Stimulated activated naive CD4-positive, alpha-beta T cell (primary cell): ENCODE results near the gene MAGEB4.
"Not testable (repeated sequence)": the region's sequence is repeated elsewhere in the genome, so short reads cannot be mapped to it uniquely, and the experiment has no call there.

ENCODE experiments used
- DNase-seq, 6 experiments: peaks; one replicate each; lab custom pipeline; 2025; lab: John Stamatoyannopoulos, UW

MAGEB4 gene, protein sequence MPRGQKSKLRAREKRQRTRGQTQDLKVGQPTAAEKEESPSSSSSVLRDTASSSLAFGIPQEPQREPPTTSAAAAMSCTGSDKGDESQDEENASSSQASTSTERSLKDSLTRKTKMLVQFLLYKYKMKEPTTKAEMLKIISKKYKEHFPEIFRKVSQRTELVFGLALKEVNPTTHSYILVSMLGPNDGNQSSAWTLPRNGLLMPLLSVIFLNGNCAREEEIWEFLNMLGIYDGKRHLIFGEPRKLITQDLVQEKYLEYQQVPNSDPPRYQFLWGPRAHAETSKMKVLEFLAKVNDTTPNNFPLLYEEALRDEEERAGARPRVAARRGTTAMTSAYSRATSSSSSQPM

GRCh38 chrX:30241724-30242415, at the start of gene MAGEB4:
TSS of gene MAGEB4 (plus strand) at chrX:30242000. CDS start at chrX:30242136, 136 bp downstream.
- DNase-seq = no peak

- DNase-seq = not testable (repeated sequence)
Observed at GRCh38 chrX:30193910-30194309, 47.9 kb upstream of the MAGEB4 start.

DNA sequence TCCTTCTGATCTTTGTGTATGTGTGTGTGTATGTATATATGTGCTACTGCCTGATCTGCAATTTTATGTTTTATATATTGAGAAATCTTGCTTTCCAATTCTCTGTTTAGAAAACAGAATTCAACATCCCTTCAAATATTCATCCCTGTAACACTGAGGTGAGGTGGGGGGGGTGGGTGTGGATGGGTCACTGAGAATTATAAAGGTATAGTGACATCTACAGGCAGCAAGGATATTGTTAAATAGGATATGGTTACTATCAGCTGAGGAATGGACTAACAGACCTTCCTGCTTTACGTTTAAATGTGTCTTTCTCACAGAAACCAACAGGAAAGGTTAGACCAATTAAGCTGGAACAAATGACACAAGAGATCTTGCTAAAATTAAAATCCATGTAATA, 45.5 kb upstream of the MAGEB4 start:
- no peak for DNase-seq

DNA sequence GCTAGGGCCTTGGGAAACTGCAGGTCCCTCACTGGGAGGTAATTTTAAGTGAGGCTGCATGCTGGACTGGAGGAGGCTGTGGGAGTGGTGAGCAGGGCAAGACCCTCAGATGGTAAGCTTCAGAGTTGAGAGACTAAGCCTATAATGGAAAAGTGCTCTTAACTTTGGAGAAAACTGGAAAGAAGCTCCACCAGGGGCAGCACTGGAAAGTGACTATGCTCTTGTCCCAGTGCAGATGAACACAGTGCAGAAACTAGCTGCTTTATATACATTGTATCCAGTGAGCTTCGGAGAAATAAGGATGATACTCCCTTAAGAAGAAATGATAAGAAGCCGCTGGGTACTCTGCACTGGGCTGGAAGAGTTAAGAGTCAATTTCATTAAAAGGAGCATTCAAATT, 29.6 kb upstream of the MAGEB4 start:
- no peak for DNase-seq

DNA sequence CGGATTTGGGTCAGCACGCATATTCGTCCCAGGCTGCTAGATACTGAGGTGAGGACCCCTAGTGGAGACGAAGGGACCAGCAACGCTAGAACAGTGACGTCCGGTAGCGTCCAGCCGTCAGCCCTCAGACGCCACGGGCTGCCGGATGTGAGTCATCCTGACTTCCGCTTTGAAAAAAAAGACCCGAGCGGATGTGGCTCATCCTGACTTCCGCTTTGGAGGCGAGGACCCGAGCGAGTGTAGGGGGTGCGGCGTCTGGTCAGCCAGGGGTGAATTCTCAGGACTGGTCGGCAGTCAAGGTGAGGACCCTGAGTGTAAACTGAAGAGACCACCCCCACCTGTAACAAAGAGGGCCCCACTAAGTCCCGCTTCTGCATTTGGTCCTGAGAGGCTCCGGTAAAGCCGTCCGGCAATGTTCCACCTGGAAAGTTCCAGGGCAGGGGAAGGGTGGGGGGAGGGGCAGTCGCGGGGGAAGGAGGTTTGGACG, 26.4 kb upstream of the MAGEB4 start, which contains the start of gene MAGEB2:
MAGEB2 (plus strand) TSS at position 207 of the 487 bp plus-strand sequence. CDS start 3,018 bp downstream, outside the sequence.
- DNase-seq = no peak

DNA sequence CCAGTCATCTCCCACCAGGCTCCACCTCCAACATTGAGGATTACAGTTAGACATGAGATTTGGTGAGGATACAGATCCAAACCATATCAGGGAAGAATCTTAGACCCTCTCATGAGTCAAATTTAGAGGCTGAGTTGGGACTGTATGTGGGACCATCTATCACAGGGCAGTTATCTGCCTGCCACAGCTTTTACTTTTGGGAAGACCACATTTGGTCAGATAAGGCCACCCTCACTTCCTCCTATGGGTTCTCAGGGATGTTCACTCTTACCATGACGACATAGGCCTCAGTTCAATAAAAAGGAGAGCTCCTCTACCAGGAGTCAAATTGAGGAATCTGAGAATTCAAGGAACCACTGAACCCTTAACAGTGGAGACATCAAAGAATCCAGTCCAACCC, 24.3 kb upstream of the MAGEB4 start:
- no peak for DNase-seq

DNA sequence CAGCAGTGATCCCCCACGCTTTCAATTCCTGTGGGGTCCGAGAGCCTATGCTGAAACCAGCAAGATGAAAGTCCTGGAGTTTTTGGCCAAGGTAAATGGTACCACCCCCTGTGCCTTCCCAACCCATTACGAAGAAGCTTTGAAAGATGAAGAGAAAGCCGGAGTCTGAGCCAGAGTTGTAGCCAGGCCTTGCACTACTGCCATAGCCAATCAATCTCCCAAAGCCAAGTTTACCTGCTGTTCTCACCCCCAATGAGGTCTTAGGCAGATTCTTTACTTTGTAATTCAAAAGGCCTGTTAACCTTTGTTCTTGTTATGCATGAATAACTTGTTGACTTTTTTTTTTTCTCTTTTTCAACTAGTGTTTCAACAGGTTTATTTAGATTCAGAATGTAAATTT, 22.4 kb upstream of the MAGEB4 start:
- no peak for DNase-seq

- DNase-seq = no peak
Observed at GRCh38 chrX:30220661-30221060, 21.1 kb upstream of the MAGEB4 start.

GRCh38 chrX:30224536-30224935, 17.3 kb upstream of the MAGEB4 start:
- no peak for DNase-seq

DNA sequence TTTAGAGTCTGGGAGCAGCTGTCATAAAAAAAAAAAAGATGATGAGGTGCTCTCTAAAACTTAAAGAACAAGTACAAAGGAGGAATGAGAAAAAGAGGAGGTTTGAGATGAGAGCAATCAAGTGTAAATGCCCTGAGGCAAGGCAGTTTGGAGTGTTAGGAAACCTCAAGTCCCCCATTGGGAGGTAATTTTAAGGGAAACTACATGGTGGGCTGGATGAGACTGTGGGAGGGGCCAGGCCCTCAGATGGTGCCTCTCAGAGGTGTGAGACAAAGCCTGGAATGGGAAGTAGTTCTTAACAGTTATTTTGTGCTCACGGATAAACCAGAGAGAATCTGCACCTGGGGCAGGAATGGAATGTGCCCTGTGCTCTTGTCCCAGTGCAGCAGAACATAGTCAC, 13.3 kb upstream of the MAGEB4 start:
- DNase-seq = no peak

DNA sequence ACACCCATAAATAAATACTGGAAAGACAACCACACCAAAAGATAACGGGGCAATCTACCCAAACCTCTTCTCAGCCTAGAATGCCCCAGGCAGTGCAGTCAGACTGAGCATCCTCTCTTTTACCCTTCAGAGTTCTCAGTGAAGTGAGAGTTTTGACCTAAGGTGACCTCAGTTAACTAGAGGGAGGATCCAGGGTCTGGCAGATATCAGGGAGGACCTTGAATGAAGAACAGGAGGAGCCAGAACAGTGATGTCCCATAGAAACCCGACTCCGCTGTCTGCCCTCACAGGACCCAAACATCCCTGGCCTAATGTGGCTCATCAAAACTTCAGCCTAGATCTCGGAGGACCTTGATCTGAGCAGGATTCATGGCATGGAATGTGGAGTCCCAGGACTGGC, 11.4 kb upstream of the MAGEB4 start, which contains the start of gene MAGEB3:
MAGEB3 (plus strand) TSS at position 263 of the 400 bp plus-strand sequence. CDS start 5,268 bp downstream, outside the sequence.
- DNase-seq = no peak

GRCh38 chrX:30246769-30247489, 5.1 kb downstream of the MAGEB4 start, which contains the start of gene MAGEB1:
TSS of gene MAGEB1 (plus strand) at chrX:30247146. CDS start at chrX:30250494, 3,348 bp downstream.
- no peak for DNase-seq

DNA sequence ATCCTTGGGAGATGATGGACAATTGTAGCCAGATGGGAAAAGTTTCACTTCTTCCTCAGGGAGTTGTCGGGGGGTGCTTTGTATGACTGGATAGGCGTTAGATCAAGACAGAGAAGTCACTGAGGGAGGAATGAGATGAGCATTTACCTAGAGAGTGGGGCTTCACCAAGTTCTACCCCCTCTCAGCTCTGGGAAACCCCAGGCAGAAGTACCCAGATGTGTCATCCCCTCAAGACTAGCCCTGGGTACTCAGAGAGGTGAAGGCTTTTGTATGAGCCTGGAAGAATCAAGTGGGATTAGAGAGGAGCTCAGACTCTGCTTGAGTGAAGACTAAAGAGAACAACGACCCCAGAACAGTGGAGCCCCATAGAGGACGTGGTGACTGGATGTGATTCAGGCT, 7.1 kb downstream of the MAGEB4 start:
- DNase-seq = no peak

DNA sequence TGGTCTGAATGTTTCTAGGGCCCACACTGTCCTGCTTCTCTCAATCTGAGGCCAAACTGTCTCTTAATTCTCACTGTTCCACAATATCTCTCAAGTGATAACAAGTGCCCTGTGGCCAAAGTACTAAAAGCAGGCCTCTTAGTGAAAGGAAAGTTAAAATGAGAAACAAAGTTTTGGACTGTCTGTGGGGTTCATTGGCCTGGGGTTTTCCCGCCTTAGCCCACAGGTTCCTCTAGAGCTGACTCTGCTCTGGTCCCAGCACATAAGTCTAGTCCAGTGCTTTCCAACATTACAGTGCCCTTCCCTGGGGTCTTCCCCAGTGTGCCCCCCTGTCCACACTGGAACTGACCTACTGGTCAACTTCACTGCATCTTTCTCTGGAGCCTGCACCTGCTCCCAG, 11.5 kb downstream of the MAGEB4 start:
- no peak for DNase-seq

- DNase-seq = no peak
Observed at GRCh38 chrX:30259927-30260326, 18.1 kb downstream of the MAGEB4 start.

DNA sequence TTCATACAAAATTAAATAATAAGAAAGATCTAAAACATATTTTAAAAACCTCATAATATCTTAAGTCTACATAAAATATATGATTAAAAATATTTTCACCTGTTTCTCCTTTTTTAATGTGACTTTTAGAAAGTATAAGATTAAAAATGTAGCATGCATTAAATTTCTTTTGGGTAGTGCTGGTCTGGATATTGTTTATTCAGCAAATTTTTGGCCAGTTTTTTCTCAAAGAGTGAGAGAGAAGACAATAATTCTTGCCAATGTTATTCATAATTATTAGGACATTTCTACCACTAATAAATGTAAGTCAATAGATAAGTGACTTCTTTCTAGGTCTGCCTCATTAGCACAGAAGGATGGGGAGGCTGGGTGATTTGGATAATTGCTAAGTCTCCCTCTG, 19.2 kb downstream of the MAGEB4 start:
- no peak for DNase-seq

- no peak for DNase-seq
Observed at GRCh38 chrX:30262763-30263162, 21.0 kb downstream of the MAGEB4 start.

DNA sequence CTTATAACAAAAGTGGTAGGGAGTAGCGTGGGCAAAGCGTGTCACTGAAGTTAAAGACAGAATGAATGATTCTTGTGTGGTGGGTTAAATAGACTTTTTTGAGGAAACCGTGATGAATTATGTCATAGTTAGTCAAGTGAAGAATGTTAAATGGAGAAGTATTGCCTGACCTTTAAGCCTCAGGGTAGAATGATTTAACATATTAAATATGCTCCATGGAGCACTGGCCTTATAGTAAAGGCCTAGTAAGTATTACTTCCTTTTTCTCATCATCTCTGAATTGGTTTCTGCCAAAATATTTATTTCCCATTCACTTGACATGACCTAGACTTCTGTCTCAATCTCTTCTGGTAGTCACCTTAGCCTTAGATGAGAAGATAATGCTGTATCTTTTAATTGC, 28.8 kb downstream of the MAGEB4 start:
- DNase-seq = no peak

DNA sequence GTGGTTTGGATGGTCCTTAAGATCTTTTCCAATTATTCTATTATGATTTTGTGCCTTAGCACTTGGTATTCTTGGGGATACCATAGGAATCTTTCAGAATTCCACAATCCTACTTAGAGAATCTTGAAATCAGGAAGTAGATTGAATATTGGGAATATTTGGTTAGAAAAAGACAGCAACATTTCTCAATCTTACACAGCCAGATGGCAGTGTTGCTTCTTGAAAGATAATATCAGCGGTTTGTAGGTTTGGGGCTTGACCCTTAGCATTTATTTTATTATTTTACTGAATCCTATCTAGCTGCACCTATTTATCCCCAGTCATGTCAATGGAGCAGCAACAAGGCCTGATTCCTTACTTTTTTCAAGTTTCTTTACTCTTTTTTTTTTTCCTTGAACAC, 33.7 kb downstream of the MAGEB4 start:
- DNase-seq = no peak

DNA sequence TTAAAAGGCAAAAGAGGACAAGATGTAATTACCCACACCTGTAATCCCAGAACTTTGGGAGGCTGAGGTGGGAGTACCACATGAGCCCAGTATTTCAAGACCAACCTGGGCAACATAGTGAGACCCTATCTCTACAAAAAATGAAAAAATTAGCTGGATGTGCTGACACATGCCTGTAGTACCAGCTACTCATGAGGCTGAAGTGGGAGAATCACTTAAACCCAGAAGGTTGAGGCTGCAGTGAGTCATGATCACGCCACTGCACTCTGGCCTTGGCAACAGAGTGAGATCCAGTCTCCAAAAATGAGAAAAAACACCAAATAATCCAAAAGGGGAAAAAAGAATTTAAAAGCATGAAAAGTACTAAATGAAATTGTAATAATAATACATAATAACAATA, 36.6 kb downstream of the MAGEB4 start:
- no peak for DNase-seq

- DNase-seq = peak in 2 of 6 experiments; percentile 0 to 9
Observed at GRCh38 chrX:30280428-30280827, 38.6 kb downstream of the MAGEB4 start.

- DNase-seq = no peak
Observed at GRCh38 chrX:30282527-30282926, 40.7 kb downstream of the MAGEB4 start.
